Ascending aorta (tissue), 2 donors: ENCODE data around the gene RNASE11. TPM values are rescaled to one million over a fixed set of nuclear protein-coding genes. Genes with fewer than 3 reads are reported as not detected.

Source experiments
- DNase-seq, 2 donors: peaks; one replicate each; pipeline ENCODE4 v3.0.0-alpha.2; 2019; ENCODE audit warnings: low spot score in 2 of 2
- H3K27ac ChIP-seq, 2 donors: fragments of 200-600 bp; sonication (generic); one replicate each; pipeline ENCODE4 v1.5.1; 2016 to 2017; ENCODE audit warnings: mild to moderate bottlenecking in 1 of 2
- H3K27me3 ChIP-seq: fragments of 200-600 bp; sonication (generic); one replicate; pipeline ENCODE4 v1.5.1; 2017
- H3K36me3 ChIP-seq, 2 donors: fragments of 200-600 bp; sonication (generic); one replicate each; pipeline ENCODE4 v1.5.1; 2016
- H3K4me1 ChIP-seq, 2 donors: fragments of 200-600 bp; sonication (generic); one replicate each; pipeline ENCODE4 v1.5.1; 2016 to 2017; ENCODE audit warnings: mild to moderate bottlenecking in 1 of 2
- H3K4me3 ChIP-seq, 2 donors: fragments of 200-600 bp; sonication (generic); one replicate each; pipeline ENCODE4 v1.5.1; 2016 to 2017; ENCODE audit warnings: mild to moderate bottlenecking in 1 of 2
- H3K9me3 ChIP-seq, 2 donors: fragments of 200-600 bp; sonication (generic); one replicate each; pipeline ENCODE4 v1.5.1; 2016
- CTCF ChIP-seq, 3 experiments: fragments of 200-600 bp in 2 of 3; fragments of 450-650 bp in 1 of 3; sonication (generic) in 2 of 3; IDR thresholded peaks; one replicate each; pipeline ENCODE4 v1.5.1; 2016 to 2019; ENCODE audit warnings: antibody characterized with exemption in 3 of 3, mild to moderate bottlenecking in 1 of 3, moderate library complexity in 1 of 3
- intact Hi-C: fragments of 100-400 bp; cut with DNase I; formaldehyde crosslinking; loops from one replicate; pipeline ENCODE4 v1.15.1; 2023
- total RNA-seq: library from RNA; depleted of rRNA; stranded (reverse); fragments of >200 nt; gene quantifications from one replicate; pipeline ENCODE4 v1.1.0, GENCODE V29; 2016

RNASE11 gene
- total RNA-seq, 1 donor from 2014 or later, result not detected

GRCh38 chr14:20606902-20607242, 19.1 kb upstream of the RNASE11 start:
- intact Hi-C loops, result no loop called here
- Histone ChIP-seq H3K9me3 (no peaks in the 10 kb centered on the region), H3K36me3 (no peaks in the 10 kb centered on the region), H3K4me3 (no peak overlapping the region), H3K27ac (no peak overlapping the region), H3K4me1 (no peaks in the 10 kb centered on the region), H3K27me3 (no peaks in the 10 kb centered on the region)
- no peak for DNase-seq
- TF ChIP-seq CTCF (IDR thresholded peaks at IDR 0.05), result no peak

GRCh38 chr14:20606190-20606901, 18.5 kb upstream of the RNASE11 start:
- H3K27ac ChIP-seq, result no peak overlapping the region
- intact Hi-C loops, result no loop called here
- H3K9me3 ChIP-seq, result no peaks in the 10 kb centered on the region
- H3K4me1 ChIP-seq, result no peaks in the 10 kb centered on the region
- H3K36me3 ChIP-seq, result no peaks in the 10 kb centered on the region
- no peak overlapping the region for H3K4me3 ChIP-seq
- no peaks in the 10 kb centered on the region for H3K27me3 ChIP-seq
- DNase-seq, result no peak
- TF ChIP-seq CTCF (IDR thresholded peaks at IDR 0.05), result peak in 2 of 3 experiments; percentile 8 to 14

GRCh38 chr14:20603813-20604690, 16.3 kb upstream of the RNASE11 start:
- no peaks in the 10 kb centered on the region for H3K9me3 ChIP-seq
- H3K4me3 ChIP-seq, result no peak overlapping the region
- no peak for DNase-seq
- no peak overlapping the region for H3K27ac ChIP-seq
- intact Hi-C loops, result no loop called here
- H3K36me3 ChIP-seq, result no peaks in the 10 kb centered on the region
- H3K4me1 ChIP-seq, result no peaks in the 10 kb centered on the region
- no peaks in the 10 kb centered on the region for H3K27me3 ChIP-seq
- TF ChIP-seq CTCF (IDR thresholded peaks at IDR 0.05), result no peak

GRCh38 chr14:20602583-20602982, 14.8 kb upstream of the RNASE11 start:
- intact Hi-C loops, result no loop called here
- Histone ChIP-seq H3K4me3 (no peak overlapping the region), H3K27ac (no peak overlapping the region), H3K36me3 (no peaks in the 10 kb centered on the region), H3K9me3 (no peaks in the 10 kb centered on the region), H3K27me3 (no peaks in the 10 kb centered on the region), H3K4me1 (no peaks in the 10 kb centered on the region)
- no peak for TF ChIP-seq CTCF (IDR thresholded peaks at IDR 0.05)
- DNase-seq, result no peak

- Histone ChIP-seq H3K36me3 (no peaks in the 10 kb centered on the region), H3K4me3 (no peak overlapping the region), H3K9me3 (no peaks in the 10 kb centered on the region), H3K27ac (no peak overlapping the region), H3K4me1 (no peaks in the 10 kb centered on the region), H3K27me3 (no peaks in the 10 kb centered on the region)
- DNase-seq, result no peak
- TF ChIP-seq CTCF (IDR thresholded peaks at IDR 0.05), result no peak
- intact Hi-C loops, result no loop called here
Observed at GRCh38 chr14:20601522-20601921, 13.7 kb upstream of the RNASE11 start.
